LNCAP (cell line): ENCODE measurements around the gene PIEZO1.

Source experiments
- TF ChIP-seq, protein P1 (sequence below): fragments of 450-650 bp; IDR thresholded peaks from 2 replicates; pipeline ENCODE4 v1.5.1; 2017; ENCODE audit warnings: mild to moderate bottlenecking

Gene PIEZO1

DNA sequence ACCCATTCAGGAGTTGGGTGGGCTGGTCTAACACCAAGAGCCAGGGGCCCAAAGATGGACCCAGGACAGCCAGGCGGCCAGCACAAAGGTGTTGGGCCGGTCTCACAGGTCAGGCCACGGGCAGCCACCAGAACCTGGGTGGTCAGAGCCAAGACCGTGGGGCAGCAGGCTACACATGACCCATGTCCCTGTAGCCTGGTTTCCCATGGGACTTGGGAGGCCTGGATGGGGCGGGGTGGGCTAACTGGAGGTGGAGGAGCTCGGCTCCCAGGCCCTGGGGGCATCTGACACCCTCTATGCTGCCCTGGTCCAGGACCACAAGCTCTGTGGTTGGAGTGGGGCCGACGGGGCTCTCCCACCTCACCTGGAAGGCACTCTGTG lies 61.5 kb downstream of the PIEZO1 start:
- TF ChIP-seq, protein P1, sequence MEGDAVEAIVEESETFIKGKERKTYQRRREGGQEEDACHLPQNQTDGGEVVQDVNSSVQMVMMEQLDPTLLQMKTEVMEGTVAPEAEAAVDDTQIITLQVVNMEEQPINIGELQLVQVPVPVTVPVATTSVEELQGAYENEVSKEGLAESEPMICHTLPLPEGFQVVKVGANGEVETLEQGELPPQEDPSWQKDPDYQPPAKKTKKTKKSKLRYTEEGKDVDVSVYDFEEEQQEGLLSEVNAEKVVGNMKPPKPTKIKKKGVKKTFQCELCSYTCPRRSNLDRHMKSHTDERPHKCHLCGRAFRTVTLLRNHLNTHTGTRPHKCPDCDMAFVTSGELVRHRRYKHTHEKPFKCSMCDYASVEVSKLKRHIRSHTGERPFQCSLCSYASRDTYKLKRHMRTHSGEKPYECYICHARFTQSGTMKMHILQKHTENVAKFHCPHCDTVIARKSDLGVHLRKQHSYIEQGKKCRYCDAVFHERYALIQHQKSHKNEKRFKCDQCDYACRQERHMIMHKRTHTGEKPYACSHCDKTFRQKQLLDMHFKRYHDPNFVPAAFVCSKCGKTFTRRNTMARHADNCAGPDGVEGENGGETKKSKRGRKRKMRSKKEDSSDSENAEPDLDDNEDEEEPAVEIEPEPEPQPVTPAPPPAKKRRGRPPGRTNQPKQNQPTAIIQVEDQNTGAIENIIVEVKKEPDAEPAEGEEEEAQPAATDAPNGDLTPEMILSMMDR: no peak

- TF ChIP-seq, protein P1: no peak
Observed at GRCh38 chr16:88722784-88723506, 62.1 kb downstream of the PIEZO1 start.

- TF ChIP-seq, protein P1: no peak
Observed at GRCh38 chr16:88721815-88722755, 62.9 kb downstream of the PIEZO1 start.

GRCh38 chr16:88721236-88721635 lies 63.8 kb downstream of the PIEZO1 start:
- TF ChIP-seq, protein P1: no peak

GRCh38 chr16:88720396-88720970 lies 64.5 kb downstream of the PIEZO1 start:
- TF ChIP-seq, protein P1: no peak

DNA sequence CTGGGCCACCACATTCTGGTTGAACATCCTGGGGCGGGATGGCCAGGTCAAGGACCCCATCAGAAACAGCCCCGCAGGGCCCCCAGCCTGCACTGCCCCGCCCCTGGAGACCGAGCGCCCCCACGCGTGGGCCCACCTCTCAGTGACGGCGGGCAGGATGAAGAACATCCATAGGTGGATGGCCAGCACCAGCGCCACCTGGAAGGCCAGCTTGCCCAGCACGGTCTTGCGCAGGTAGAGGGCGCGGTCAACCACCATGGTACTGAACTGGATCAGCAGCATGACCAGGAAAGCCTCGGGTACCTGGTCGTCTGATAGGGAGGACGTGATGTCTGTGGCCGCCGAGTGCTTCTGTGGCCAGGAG lies 65.1 kb downstream of the PIEZO1 start:
- TF ChIP-seq, protein P1: no peak

DNA sequence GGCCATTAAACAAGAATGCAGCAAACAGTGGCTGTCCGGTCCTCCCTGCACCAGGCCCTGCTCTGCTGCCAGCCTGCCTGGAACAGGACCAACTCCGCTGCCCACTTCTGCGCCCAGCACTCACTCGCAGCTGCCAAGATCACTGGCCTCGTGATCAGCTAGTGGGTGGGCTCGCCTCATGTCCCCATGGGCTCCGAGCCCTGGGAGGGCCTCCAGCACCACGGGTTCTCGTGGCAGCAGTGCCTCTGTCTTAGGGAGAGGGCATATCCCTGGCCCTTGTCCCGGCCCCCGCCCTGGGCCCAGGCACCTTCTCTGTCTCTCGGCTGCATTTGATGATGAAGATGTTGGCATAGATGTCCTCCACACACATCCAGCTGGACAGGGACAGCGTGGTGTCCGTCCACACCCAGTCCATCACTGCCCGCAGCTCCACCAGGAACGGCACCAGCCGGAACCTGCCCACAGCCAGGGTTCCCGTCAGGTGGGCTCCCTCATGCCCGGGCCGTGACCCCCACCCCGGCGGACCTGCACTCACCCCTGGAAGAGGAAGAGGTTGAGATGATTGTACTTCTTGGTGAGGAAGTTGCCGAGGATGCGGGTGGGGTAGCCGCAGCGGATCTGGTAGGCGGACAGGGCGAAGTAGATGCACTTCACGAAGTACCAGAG lies 65.6 kb downstream of the PIEZO1 start:
- TF ChIP-seq, protein P1: no peak
